HL-60 (cell line): ENCODE results near the gene MPHOSPH8.

ENCODE experiments used
- DNase-seq, 2 experiments: peaks; one replicate each; pipeline ENCODE4 v3.0.0-alpha.2; 2010 to 2020; ENCODE audit warnings: low read depth in 1 of 2, low spot score in 1 of 2
- H3K27ac ChIP-seq: fragments of 250-450 bp; sonication (Bioruptor Pico); replicated peaks from 2 replicates; pipeline ENCODE4 v1.5.1; 2020; ENCODE audit warnings: mild to moderate bottlenecking, moderate library complexity
- H3K27me3 ChIP-seq: fragments of 250-450 bp; sonication (Bioruptor Pico); 2 replicates; pipeline ENCODE4 v1.5.1; 2021; ENCODE audit warnings: mild to moderate bottlenecking, moderate library complexity; ENCODE audit not compliant: insufficient read depth, poor library complexity, severe bottlenecking
- H3K4me3 ChIP-seq: replicated peaks from 2 replicates; pipeline ENCODE4 v1.5.1; 2011; ENCODE audit warnings: mild to moderate bottlenecking, control low read depth, low read length; ENCODE audit not compliant: insufficient read depth
- GABPA ChIP-seq: IDR thresholded peaks from 2 replicates; pipeline ENCODE4 v1.6.1; 2012; ENCODE audit warnings: low read depth
- POLR2AphosphoS5 ChIP-seq: IDR thresholded peaks from 2 replicates; pipeline ENCODE4 v1.6.1; 2012; ENCODE audit warnings: low read depth
- SPI1 ChIP-seq: IDR thresholded peaks from 2 replicates; pipeline ENCODE4 v1.6.1; 2012; ENCODE audit warnings: low read depth, mild to moderate bottlenecking, borderline replicate concordance
- long read RNA-seq: library from polyadenylated mRNA; unstranded; transcript quantifications from one replicate; pipeline ENCODE4 v2.0.0, GENCODE V29; 2020
- TF ChIP-seq, protein P1 (sequence below): IDR thresholded peaks from one replicate; pipeline ENCODE4 v1.5.1; 2011; ENCODE audit warnings: low read length, control low read depth, inconsistent platforms; ENCODE audit not compliant: insufficient read depth
- TF ChIP-seq, protein P2 (sequence below): IDR thresholded peaks from 2 replicates; pipeline ENCODE4 v1.6.1; 2012; ENCODE audit warnings: low read depth; ENCODE audit not compliant: insufficient replicate concordance

Gene MPHOSPH8, protein sequence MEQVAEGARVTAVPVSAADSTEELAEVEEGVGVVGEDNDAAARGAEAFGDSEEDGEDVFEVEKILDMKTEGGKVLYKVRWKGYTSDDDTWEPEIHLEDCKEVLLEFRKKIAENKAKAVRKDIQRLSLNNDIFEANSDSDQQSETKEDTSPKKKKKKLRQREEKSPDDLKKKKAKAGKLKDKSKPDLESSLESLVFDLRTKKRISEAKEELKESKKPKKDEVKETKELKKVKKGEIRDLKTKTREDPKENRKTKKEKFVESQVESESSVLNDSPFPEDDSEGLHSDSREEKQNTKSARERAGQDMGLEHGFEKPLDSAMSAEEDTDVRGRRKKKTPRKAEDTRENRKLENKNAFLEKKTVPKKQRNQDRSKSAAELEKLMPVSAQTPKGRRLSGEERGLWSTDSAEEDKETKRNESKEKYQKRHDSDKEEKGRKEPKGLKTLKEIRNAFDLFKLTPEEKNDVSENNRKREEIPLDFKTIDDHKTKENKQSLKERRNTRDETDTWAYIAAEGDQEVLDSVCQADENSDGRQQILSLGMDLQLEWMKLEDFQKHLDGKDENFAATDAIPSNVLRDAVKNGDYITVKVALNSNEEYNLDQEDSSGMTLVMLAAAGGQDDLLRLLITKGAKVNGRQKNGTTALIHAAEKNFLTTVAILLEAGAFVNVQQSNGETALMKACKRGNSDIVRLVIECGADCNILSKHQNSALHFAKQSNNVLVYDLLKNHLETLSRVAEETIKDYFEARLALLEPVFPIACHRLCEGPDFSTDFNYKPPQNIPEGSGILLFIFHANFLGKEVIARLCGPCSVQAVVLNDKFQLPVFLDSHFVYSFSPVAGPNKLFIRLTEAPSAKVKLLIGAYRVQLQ
- long read RNA-seq, partial matches to known transcripts = 3 of 44 reads
- long read RNA-seq, other reads (novel, unspliced or antisense) = 41 of 44 reads

DNA sequence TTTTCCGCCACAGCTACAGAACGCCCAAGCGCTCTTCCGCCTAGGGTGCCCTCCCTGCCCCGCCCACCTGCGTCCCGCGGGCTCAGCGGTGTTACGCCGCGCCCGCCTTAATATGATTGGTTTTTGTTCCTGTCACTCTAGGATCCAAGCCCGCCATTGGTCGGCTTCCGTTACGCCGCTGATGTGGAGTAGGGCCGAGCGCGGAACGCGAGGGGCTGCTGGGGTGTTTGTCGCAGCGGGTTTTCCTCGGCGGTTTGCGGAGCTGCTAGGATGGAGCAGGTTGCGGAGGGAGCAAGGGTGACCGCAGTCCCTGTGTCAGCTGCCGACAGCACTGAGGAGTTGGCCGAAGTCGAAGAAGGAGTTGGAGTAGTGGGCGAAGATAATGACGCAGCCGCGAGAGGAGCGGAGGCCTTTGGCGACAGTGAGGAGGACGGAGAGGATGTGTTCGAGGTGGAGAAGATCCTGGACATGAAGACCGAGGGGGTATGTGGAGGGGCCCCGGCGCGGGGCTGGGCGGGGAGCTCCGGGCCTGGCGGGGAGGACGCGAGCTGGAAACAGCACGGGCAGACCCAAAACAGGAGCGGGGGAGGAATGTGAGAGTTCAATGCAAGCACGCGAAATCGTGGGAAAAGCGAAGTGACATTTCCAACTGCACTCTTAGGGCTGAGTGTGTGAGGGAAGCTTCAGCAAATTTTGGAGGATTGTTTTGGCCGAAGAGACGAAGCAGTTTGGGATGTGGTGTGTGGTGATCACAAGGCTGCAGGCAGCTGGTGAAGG, at the start of gene MPHOSPH8:
Gene MPHOSPH8, plus strand, starts transcription at position 181 of the 777 bp plus-strand sequence. Its CDS starts 90 bp downstream, at position 271.
- DNase-seq = peak; percentile 88 to 95
- TF ChIP-seq, protein P1, sequence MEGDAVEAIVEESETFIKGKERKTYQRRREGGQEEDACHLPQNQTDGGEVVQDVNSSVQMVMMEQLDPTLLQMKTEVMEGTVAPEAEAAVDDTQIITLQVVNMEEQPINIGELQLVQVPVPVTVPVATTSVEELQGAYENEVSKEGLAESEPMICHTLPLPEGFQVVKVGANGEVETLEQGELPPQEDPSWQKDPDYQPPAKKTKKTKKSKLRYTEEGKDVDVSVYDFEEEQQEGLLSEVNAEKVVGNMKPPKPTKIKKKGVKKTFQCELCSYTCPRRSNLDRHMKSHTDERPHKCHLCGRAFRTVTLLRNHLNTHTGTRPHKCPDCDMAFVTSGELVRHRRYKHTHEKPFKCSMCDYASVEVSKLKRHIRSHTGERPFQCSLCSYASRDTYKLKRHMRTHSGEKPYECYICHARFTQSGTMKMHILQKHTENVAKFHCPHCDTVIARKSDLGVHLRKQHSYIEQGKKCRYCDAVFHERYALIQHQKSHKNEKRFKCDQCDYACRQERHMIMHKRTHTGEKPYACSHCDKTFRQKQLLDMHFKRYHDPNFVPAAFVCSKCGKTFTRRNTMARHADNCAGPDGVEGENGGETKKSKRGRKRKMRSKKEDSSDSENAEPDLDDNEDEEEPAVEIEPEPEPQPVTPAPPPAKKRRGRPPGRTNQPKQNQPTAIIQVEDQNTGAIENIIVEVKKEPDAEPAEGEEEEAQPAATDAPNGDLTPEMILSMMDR = no peak
- TF ChIP-seq POLR2AphosphoS5 = peak; percentile 74; the same call in 1 of the 2 replicates
- TF ChIP-seq, protein P2, sequence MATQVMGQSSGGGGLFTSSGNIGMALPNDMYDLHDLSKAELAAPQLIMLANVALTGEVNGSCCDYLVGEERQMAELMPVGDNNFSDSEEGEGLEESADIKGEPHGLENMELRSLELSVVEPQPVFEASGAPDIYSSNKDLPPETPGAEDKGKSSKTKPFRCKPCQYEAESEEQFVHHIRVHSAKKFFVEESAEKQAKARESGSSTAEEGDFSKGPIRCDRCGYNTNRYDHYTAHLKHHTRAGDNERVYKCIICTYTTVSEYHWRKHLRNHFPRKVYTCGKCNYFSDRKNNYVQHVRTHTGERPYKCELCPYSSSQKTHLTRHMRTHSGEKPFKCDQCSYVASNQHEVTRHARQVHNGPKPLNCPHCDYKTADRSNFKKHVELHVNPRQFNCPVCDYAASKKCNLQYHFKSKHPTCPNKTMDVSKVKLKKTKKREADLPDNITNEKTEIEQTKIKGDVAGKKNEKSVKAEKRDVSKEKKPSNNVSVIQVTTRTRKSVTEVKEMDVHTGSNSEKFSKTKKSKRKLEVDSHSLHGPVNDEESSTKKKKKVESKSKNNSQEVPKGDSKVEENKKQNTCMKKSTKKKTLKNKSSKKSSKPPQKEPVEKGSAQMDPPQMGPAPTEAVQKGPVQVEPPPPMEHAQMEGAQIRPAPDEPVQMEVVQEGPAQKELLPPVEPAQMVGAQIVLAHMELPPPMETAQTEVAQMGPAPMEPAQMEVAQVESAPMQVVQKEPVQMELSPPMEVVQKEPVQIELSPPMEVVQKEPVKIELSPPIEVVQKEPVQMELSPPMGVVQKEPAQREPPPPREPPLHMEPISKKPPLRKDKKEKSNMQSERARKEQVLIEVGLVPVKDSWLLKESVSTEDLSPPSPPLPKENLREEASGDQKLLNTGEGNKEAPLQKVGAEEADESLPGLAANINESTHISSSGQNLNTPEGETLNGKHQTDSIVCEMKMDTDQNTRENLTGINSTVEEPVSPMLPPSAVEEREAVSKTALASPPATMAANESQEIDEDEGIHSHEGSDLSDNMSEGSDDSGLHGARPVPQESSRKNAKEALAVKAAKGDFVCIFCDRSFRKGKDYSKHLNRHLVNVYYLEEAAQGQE = no peak
- Histone ChIP-seq H3K27me3 (no peaks in the 10 kb centered on the region), H3K27ac (peak within 1 kb of the TSS; percentile 77), H3K4me3 (peak within 1 kb of the TSS; percentile 76)

DNA sequence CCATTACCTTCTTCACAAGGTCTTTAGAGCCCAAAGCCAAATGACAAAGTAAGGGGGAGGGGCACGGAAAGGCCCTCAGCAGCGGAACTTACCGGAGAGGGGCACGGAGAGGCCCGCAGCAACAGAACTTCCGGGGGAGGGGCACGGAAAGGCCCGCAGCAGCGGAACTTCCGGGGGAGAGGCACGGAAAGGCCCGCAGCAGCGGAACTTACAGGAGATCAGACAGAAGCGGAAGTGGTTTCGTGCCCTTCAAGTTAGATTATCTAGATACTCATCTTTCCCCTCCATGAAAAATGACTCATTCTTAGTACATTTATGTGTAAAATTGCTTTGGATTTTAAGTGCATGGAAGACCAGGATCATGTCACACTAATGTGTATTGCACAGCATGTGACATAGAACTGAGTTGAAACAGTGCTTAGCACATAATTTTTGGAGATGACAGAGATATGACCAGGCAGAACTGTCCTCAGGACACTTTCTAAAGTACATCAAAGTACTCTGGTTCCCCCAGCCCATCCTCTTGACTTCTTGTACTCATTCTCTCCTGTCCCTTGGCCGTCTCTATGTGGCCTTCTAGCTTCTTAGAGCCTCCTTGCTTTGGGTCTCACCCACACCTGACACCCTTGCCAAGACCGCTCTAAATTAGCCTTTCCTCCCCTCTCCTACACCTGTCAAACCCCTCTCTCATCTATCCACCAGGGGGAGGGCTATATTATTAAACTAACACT, 46.4 kb upstream of the MPHOSPH8 start:
- H3K27me3 ChIP-seq = no peaks in the 10 kb centered on the region
- DNase-seq = peak; percentile 87 to 94
- peak overlapping the region; percentile 63 for H3K27ac ChIP-seq
- H3K4me3 ChIP-seq = peak overlapping the region; percentile 54
- TF ChIP-seq POLR2AphosphoS5 (peak; percentile 54; the same call in 1 of the 2 replicates), GABPA (peak; percentile 96), SPI1 (peak; percentile 93)
- TF ChIP-seq, protein P2 = no peak
- TF ChIP-seq, protein P1 = no peak
